ENCODE measurements around the gene RTN3. TPM values are rescaled to one million over a fixed set of nuclear protein-coding genes. Genes with fewer than 3 reads are reported as not detected.
A peak's percentile ranks its signal among the peaks of the same experiment; 100 is the strongest.

The RTN3 gene
- total and polyA plus RNA-seq, 4 donors = 82.1 to 102 (median 92.6) TPM

DNA sequence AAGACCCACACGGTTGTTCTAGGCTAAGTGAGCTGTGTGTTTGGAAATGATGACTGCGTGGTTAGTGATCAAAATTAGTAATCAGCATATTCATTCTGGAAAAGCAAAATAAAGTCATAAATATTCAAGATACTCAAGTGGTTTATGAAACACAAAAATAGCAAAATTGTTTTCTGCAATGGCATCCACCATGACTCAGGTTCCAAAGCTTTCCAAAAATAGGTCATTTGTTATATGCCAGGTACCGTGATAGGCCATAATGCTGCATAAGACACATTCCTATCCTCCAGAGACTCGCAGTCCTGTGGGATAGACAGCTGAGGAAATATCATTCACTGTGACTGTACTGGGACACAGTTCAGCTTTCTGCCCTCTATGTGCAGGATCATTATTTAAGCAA lies 7.7 kb upstream of the RTN3 start:
- 83 to 84% methylated on average over 4 of the region's 4 CpGs for WGBS, 2 donors
- no peaks in the 10 kb centered on the region for H3K9me3 ChIP-seq (ENCODE audit: control insufficient read depth in 4 of 4, insufficient read depth in 3 of 4, low read length in 3 of 4)
- TF ChIP-seq, protein P1, sequence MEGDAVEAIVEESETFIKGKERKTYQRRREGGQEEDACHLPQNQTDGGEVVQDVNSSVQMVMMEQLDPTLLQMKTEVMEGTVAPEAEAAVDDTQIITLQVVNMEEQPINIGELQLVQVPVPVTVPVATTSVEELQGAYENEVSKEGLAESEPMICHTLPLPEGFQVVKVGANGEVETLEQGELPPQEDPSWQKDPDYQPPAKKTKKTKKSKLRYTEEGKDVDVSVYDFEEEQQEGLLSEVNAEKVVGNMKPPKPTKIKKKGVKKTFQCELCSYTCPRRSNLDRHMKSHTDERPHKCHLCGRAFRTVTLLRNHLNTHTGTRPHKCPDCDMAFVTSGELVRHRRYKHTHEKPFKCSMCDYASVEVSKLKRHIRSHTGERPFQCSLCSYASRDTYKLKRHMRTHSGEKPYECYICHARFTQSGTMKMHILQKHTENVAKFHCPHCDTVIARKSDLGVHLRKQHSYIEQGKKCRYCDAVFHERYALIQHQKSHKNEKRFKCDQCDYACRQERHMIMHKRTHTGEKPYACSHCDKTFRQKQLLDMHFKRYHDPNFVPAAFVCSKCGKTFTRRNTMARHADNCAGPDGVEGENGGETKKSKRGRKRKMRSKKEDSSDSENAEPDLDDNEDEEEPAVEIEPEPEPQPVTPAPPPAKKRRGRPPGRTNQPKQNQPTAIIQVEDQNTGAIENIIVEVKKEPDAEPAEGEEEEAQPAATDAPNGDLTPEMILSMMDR (IDR thresholded peaks at IDR 0.05; ENCODE audit: control extremely low read depth, extremely low read depth) = no peak
- H3K27me3 ChIP-seq (ENCODE audit: control insufficient read depth in 3 of 3, insufficient read depth in 3 of 3, low read length in 2 of 3) = no peaks in the 10 kb centered on the region
- H3K36me3 ChIP-seq (ENCODE audit: control insufficient read depth in 4 of 4, insufficient read depth in 4 of 4, low read length in 4 of 4) = no peaks in the 10 kb centered on the region
- H3K9ac ChIP-seq (ENCODE audit: insufficient read depth in 1 of 2, low read length in 2 of 2) = no peak overlapping the region
- no peak overlapping the region for H3K27ac ChIP-seq (ENCODE audit: low read depth in 1 of 2, low read length in 1 of 2)
- ATAC-seq (ENCODE audit: insufficient read depth, low FRiP score) = no peak
- peaks cover 0 to 9% (median 6%) of the 10 kb centered on the region in 5 donors for H3K4me1 ChIP-seq (ENCODE audit: control insufficient read depth in 5 of 5, insufficient read depth in 5 of 5, low read length in 5 of 5)
- DNase-seq = no peak
- no peak overlapping the region for H3K4me3 ChIP-seq

DNA sequence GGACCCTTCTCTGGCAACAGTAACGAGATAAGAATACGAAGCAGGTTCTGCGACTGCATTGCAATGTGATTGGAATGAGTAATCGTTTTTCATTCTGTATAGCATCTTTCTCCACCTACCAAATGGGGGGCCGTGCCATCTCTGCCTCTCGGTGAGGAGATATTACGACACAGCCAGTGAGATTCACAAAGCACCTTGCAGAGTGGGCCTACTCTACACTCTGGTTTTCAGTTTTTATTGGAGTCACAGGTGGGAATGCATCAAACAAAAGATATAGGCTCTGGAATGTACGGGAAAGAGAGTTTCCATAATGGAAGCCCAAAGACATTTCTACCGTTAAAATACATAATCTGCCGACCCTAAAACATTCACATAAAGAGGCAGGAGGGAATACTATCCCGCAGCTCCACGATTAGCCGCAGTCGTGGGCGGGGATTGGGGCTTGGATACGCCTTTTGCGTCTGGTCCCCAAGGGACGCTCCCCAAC lies 423 bp upstream of the RTN3 start:
- H3K27ac ChIP-seq (ENCODE audit: low read depth in 1 of 2, low read length in 1 of 2) = peak overlapping the region in 1 of 2 donors; percentile 72
- TF ChIP-seq, protein P1 (IDR thresholded peaks at IDR 0.05; ENCODE audit: control extremely low read depth, extremely low read depth) = no peak
- H3K27me3 ChIP-seq (ENCODE audit: control insufficient read depth in 3 of 3, insufficient read depth in 3 of 3, low read length in 2 of 3) = no peaks in the 10 kb centered on the region
- no peak for ATAC-seq (ENCODE audit: insufficient read depth, low FRiP score)
- H3K4me3 ChIP-seq = no peak overlapping the region
- no peak for DNase-seq
- H3K4me1 ChIP-seq (ENCODE audit: control insufficient read depth in 5 of 5, insufficient read depth in 5 of 5, low read length in 5 of 5) = peaks cover 0 to 19% (median 2%) of the 10 kb centered on the region in 5 donors
- WGBS, 2 donors = 9 to 11% methylated on average over 18 of the region's 18 CpGs
- no peaks in the 10 kb centered on the region for H3K36me3 ChIP-seq (ENCODE audit: control insufficient read depth in 4 of 4, insufficient read depth in 4 of 4, low read length in 4 of 4)
- peak overlapping the region in 1 of 2 donors; percentile 87 for H3K9ac ChIP-seq (ENCODE audit: insufficient read depth in 1 of 2, low read length in 2 of 2)
- H3K9me3 ChIP-seq (ENCODE audit: control insufficient read depth in 4 of 4, insufficient read depth in 3 of 4, low read length in 3 of 4) = no peaks in the 10 kb centered on the region

DNA sequence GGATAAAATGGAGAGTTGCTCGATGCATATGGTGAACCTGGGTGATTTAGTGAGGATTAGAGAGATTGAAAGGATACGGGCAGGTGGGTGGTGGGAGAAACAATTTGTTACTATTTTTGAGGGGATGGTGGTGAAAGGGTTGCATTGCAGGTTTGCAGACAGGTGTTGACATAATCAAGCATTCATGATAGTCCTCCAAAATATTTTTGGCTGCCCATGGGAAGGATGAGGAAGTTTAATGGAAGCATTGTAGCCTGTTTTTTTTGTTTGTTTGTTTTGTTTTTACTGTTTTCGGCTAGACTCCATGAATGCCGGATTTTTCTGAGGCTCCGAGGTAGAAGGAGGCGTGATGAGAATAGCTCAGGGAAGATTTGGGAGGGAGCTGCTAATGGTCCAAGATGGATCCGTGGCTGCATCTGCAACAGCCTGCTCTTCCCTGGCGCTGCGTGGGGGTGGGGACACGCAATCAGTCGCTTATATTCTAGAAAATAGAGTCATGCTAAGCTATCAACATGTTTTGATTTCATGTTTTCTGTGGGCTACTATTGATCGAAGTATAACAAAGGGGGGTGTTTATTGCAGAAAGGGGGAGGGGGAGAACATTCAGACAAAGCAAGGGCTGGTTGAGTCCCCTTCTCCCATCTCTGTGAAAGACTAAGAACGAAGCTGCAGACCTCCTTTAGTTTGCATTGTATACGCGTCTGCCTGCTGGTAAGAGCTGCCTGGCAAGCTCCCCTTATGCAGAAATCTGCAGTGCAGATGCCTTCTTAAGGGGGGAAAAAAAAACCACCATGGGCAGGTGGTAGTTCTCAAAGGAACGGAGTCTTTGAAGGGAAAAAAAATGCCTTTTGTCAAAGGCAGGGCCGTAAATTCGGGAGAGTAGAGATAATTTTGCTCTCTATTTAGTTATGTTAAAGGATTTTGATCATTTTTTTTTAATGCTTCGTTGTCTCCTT lies 1.0 kb downstream of the RTN3 start:
- Histone ChIP-seq H3K36me3 (ENCODE audit: control insufficient read depth in 4 of 4, insufficient read depth in 4 of 4, low read length in 4 of 4) (no peaks in the 10 kb centered on the region), H3K9ac (ENCODE audit: insufficient read depth in 1 of 2, low read length in 2 of 2) (peak overlapping the region in 1 of 2 donors; percentile 91), H3K27ac (ENCODE audit: low read depth in 1 of 2, low read length in 1 of 2) (peak overlapping the region; percentile 94 to 96), H3K4me3 (peak overlapping the region; percentile 76), H3K4me1 (ENCODE audit: control insufficient read depth in 5 of 5, insufficient read depth in 5 of 5, low read length in 5 of 5) (peaks cover 0 to 19% (median 2%) of the 10 kb centered on the region in 5 donors), H3K9me3 (ENCODE audit: control insufficient read depth in 4 of 4, insufficient read depth in 3 of 4, low read length in 3 of 4) (no peaks in the 10 kb centered on the region), H3K27me3 (ENCODE audit: control insufficient read depth in 3 of 3, insufficient read depth in 3 of 3, low read length in 2 of 3) (no peaks in the 10 kb centered on the region)
- WGBS, 2 donors = 3 to 8% methylated on average over 19 of the region's 19 CpGs
- TF ChIP-seq, protein P1 (IDR thresholded peaks at IDR 0.05; ENCODE audit: control extremely low read depth, extremely low read depth) = no peak
- ATAC-seq (ENCODE audit: insufficient read depth, low FRiP score) (no peak), DNase-seq (peak; percentile 41 to 58 (median 55))
